Activated gamma-delta T cell treated with Interleukin-2 at 50 U/mL for 16 hours (primary cell): ENCODE measurements around the gene KRTAP5-9.
"Not testable (repeated sequence)": the region's sequence is repeated elsewhere in the genome, so short reads cannot be mapped to it uniquely, and the experiment has no call there.

Source experiments
- DNase-seq: peaks from one replicate; pipeline ENCODE4 v3.0.0-alpha.2; 2020

Gene KRTAP5-9

GRCh38 chr11:71548120-71548519 lies at the start of gene KRTAP5-9:
Gene KRTAP5-9, plus strand, starts transcription at chr11:71548420. Its CDS starts 238 bp downstream, at chr11:71548658.
- no peak for DNase-seq

GRCh38 chr11:71499125-71499524 lies 49.1 kb upstream of the KRTAP5-9 start:
- DNase-seq, result no peak

GRCh38 chr11:71499546-71499945 lies 48.7 kb upstream of the KRTAP5-9 start:
- no peak for DNase-seq

GRCh38 chr11:71500601-71501021 lies 47.6 kb upstream of the KRTAP5-9 start:
- DNase-seq, result no peak

GRCh38 chr11:71501071-71501985 lies 46.9 kb upstream of the KRTAP5-9 start:
- no peak for DNase-seq

- DNase-seq, result no peak
Measured at GRCh38 chr11:71502026-71502425, 46.2 kb upstream of the KRTAP5-9 start.

- DNase-seq, result no peak
Measured at GRCh38 chr11:71502871-71503435, 45.3 kb upstream of the KRTAP5-9 start.

- DNase-seq, result no peak
Measured at GRCh38 chr11:71504531-71504930, 43.7 kb upstream of the KRTAP5-9 start.

- no peak for DNase-seq
Measured at GRCh38 chr11:71505001-71505400, 43.2 kb upstream of the KRTAP5-9 start.

- DNase-seq, result no peak
Measured at GRCh38 chr11:71505781-71506180, 42.4 kb upstream of the KRTAP5-9 start.

- DNase-seq, result no peak
Measured at GRCh38 chr11:71507102-71507501, 41.1 kb upstream of the KRTAP5-9 start.

- DNase-seq, result no peak
Measured at GRCh38 chr11:71518506-71519471, 29.4 kb upstream of the KRTAP5-9 start.

GRCh38 chr11:71519546-71519945 lies 28.7 kb upstream of the KRTAP5-9 start:
- no peak for DNase-seq

GRCh38 chr11:71525188-71525937 lies 22.9 kb upstream of the KRTAP5-9 start:
- DNase-seq, result no peak

GRCh38 chr11:71525938-71526495 lies 22.2 kb upstream of the KRTAP5-9 start:
- no peak for DNase-seq

- not testable (repeated sequence) for DNase-seq
Measured at GRCh38 chr11:71526796-71527575, 21.2 kb upstream of the KRTAP5-9 start, which contains the start of gene KRTAP5-7. Gene KRTAP5-7, plus strand, starts transcription at chr11:71527267. Its CDS starts 34 bp downstream, at chr11:71527301.

- no peak for DNase-seq
Measured at GRCh38 chr11:71527576-71528210, 20.5 kb upstream of the KRTAP5-9 start.

- no peak for DNase-seq
Measured at GRCh38 chr11:71530602-71531001, 17.6 kb upstream of the KRTAP5-9 start.

GRCh38 chr11:71532036-71532610 lies 16.1 kb upstream of the KRTAP5-9 start:
- DNase-seq, result no peak
